ENCODE measurements around the gene IKZF3.

Gene IKZF3

DNA sequence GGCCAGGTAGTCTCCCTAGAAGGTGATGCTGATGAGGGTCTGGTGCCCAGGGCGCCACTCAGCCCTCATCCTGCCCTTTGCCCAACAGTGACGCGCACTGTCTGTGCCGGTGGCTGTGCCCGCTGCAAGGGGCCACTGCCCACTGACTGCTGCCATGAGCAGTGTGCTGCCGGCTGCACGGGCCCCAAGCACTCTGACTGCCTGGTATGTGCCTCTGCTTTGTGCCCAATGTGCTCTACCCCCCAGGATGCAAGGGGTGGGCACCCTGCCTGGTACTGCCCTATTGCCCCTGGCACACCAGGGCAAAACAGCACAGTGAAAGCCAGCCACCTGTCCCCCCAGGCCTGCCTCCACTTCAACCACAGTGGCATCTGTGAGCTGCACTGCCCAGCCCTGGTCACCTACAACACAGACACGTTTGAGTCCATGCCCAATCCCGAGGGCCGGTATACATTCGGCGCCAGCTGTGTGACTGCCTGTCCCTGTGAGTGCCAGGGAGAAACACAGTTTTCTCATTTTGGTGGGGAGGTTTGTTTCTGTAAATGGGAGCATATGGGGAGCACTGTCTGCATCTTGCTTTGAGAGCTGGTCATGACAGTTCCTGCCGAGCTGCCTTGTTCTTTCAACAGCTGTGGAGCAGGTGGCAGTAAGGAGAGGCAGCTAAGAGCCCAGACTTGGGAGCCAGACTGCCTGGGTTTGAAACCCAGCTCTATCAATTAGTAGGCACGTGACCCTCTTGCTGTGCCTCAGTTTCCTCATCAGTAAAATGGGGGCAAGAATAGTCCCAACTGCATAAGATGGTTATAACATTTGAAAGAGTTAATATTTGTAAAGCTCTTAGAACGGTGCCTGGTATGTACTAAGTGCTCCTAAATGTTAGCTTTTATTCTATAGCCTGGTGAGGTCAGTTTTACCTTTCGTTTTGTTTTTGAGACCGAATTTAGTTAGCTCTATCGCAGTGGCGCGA is 153.8 kb downstream of the IKZF3 start:
- in situ Hi-C loops (cut with MboI; ENCODE audit: low pct_unique_long_range_greater_than_20kb, low sequenced_read_pairs), result no loop called here
- no peak for DNase-seq

DNA sequence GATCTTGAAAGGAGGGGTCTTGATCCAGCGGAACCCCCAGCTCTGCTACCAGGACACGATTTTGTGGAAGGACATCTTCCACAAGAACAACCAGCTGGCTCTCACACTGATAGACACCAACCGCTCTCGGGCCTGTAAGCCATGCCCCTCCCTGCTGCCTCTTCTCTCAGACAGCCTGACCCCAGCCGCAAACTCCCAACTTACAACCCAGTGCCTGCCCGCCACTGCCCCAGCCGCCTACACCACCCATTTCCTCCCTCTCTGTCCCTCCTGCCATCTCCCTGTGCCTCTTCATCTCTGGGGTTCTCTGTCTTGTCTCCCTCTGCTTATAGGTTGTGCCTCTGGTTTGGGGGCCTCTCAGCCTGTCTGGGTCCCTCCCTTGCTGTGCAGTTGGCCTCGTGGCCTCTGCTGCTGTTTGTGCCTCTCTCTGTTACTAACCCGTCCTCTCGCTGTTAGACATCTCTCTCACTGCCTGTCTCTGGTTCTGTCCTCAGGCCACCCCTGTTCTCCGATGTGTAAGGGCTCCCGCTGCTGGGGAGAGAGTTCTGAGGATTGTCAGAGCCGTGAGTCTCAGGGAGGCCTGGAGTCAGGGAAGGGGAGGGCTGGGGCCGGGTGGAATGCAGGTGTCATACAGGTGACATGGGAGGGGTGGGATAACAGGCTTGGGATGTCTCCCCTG is 154.7 kb downstream of the IKZF3 start:
- DNase-seq, result no peak
- in situ Hi-C loops (cut with MboI; ENCODE audit: low pct_unique_long_range_greater_than_20kb, low sequenced_read_pairs), result no loop called here
